Measurements from ENCODE around the gene LSM8.
A peak's percentile ranks its signal among the peaks of the same experiment; 100 is the strongest.
"Not testable (repeated sequence)": the region's sequence is repeated elsewhere in the genome, so short reads cannot be mapped to it uniquely, and the experiment has no call there.

LSM8 gene

GRCh38 chr7:118183786-118184564 lies at the start of gene LSM8:
Gene LSM8 (plus strand): TSS chr7:118184164. CDS start chr7:118184224, 60 bp downstream.
- peak; percentile 97 for DNase-seq

- not testable (repeated sequence) for DNase-seq
Observed at GRCh38 chr7:118134420-118134819, 49.5 kb upstream of the LSM8 start.

- no peak for DNase-seq
Observed at GRCh38 chr7:118140468-118140867, 43.5 kb upstream of the LSM8 start.

- DNase-seq = no peak
Observed at GRCh38 chr7:118142012-118142411, 42.0 kb upstream of the LSM8 start.

DNA sequence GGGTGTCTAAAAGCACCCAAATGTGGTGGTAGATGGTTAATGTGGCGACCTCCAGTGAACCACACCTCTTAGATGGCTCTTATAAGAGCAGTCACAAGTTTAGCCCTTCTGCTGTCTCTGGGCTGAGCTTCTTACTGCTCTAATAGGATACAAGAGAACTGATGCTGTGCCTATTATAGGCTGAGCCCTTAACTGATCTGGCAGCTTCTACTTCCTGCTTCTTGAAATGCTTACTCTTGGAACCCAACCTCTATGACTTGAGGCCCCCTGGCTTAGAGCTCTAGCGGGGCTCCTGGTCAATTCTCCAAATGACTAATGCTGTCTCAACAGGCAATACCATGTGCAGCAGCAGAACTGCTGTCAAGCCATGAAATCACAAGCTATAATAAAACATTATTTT lies 35.0 kb upstream of the LSM8 start:
- DNase-seq = no peak

GRCh38 chr7:118149394-118149793 lies 34.6 kb upstream of the LSM8 start:
- DNase-seq = no peak

GRCh38 chr7:118151671-118152070 lies 32.3 kb upstream of the LSM8 start:
- DNase-seq = no peak

- DNase-seq = no peak
Observed at GRCh38 chr7:118152149-118152548, 31.8 kb upstream of the LSM8 start.

DNA sequence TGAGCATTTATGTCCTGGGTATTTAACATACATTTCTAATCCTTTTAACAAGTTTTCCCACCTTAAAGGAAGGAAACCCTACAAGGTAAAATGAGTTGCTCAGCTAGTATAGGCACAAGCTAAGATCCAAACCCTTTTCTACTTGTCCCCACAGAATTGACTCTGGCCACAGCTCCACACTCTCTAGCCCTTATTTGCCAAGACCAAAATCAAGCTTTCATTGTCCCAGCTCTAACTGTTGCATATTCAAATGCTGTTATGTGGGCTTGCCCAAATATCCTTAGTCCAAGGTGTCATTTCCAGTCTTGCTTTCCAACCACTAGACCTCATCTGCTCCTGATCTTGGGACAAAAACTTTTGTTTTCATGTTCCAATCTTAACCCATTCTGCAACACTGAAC lies 31.3 kb upstream of the LSM8 start:
- DNase-seq = no peak

DNA sequence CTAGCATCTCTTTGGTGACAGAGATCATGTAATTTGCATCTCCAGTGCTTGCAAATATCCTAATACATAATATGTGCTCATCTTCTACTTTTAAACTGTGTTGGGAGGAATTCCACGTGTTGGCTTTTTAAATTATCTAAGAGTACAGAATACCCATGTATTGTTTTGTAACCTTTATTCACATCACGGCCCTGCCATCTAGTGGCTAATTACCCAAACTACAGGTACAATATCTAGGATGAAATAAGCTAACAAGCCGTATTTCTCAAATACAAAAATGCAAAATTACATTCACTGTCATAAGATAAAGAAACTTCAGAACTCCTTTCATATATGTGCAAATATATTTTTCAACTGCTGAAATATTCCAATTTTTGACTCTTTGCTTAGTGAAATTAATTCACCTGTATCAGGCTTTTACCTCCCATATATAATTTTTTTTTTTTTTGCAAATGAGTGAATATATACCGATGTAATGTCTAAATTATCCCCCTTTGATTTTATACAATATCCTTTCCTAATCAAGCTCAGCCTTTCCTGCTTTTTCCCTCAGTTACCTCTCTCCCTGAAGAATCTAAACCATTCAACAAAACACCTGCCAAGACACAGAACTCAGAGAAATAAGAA lies 30.3 kb upstream of the LSM8 start:
- no peak for DNase-seq

DNA sequence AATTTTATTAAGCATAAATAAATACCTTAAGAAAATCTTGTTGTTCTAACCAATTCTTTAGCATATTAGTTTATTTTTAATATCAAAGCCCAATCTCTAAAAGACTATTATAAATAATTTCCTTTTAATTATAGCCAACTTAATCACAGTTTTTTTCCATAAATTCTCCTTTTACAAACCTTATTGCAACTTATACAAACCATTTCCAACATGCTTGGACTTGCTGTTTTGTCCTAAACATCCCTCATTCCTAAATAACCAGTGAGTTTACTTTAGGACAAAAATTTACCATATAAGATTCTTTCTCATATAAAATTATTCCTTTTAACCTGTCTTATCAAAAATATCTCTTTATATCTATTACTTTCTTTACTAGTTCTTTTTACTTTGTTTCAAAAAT lies 25.2 kb upstream of the LSM8 start:
- no peak for DNase-seq

DNA sequence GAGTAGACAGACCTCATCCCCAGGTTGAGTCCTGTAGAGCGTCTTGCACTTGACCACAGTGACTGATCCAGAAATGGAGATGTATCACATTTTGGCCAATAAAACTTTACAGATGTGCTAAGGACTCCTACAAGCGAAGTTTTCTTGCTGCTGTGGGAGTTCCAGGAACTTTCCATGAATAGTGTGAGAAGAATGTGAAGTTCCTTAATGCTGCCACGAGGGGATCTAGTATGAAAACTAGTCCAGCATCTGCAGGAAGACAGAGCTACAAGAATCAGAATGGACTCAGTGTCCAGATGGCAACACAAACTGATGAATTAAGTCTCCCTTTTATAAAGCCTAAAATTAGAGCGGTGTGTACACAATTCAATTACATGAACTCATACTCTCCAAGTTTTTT lies 14.8 kb upstream of the LSM8 start:
- no peak for DNase-seq

- no peak for DNase-seq
Observed at GRCh38 chr7:118175740-118176139, 8.2 kb upstream of the LSM8 start.

DNA sequence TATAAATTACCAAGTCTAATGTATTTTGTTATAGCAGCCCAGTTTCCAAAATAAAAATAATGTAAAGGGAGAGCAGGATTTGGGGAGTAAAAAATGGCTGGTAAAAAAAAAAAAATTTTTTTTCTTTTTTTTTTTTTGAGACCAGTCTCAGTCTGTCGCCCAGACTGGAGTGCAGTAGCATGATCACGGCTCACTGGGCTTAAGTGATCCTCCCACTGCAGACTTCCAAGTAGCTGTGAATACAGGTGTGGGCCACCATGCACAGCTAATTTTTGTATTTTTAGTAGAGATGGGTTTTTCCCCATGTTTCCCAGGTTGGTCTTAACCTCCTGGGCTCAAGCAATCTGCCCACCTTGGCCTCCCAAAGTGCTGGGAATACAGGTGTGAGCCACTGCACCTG lies 4.8 kb upstream of the LSM8 start:
- DNase-seq = no peak

- DNase-seq = no peak
Observed at GRCh38 chr7:118182593-118183427, 1.2 kb upstream of the LSM8 start.

DNA sequence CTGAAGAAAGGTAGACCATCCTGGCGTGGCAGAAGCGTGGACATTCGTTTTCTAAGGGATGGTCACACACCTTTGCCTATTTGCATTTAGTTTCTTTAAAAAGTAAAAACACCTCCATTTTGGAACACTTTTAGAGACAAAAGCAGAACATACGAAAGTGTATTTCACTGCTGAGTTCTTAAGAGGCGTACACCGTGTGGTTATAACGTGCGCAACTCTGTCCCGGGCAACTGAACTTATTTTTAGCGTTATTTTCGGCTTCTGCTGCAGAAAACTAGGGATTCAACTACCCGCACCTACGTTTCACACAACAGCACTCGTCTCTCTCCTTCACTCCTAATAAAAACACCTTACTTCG lies 557 bp upstream of the LSM8 start:
- DNase-seq = no peak

GRCh38 chr7:118184565-118184940 lies 589 bp downstream of the LSM8 start:
- DNase-seq = no peak

GRCh38 chr7:118185163-118185860 lies 1.3 kb downstream of the LSM8 start:
- no peak for DNase-seq

DNA sequence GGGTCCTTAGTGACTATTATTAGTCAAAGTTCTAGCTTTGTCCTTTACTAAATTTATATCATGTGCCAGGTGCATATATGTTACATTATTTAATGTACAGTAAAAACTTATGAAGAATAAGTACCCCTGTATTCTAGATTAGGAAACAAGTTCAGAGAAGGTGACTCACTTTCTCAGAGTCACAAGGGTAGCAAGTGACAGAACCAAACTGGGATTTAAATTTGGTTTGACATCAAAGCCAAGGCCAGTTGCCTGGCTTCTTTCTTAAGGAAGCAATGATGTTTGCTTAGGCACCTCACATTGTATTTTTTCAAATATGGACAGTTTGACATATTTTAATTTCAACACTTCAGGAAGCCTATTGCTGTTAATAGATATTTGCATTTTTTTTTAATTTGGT lies 2.5 kb downstream of the LSM8 start:
- DNase-seq = no peak

- DNase-seq = no peak
Observed at GRCh38 chr7:118194571-118194970, 10.6 kb downstream of the LSM8 start.

GRCh38 chr7:118195837-118196474 lies 12.0 kb downstream of the LSM8 start:
- peak; percentile 51 for DNase-seq

GRCh38 chr7:118202061-118202460 lies 18.1 kb downstream of the LSM8 start:
- DNase-seq = no peak

Measured in activated CD8-positive, alpha-beta memory T cell treated with anti-CD3 and anti-CD28 coated beads, Interleukin-2, amount 50 U/mL, for 4 hours (primary cell).